GM19025 (cell line): Measurements from ENCODE around the gene KLC1.
"Not testable (repeated sequence)": the region's sequence is repeated elsewhere in the genome, so short reads cannot be mapped to it uniquely, and the experiment has no call there.

Experiments
- ATAC-seq: cut with Tn5 transposase; IDR thresholded peaks from one replicate; pipeline ENCODE4 v1.9.1; 2021; ENCODE audit warnings: mild to moderate bottlenecking, low read depth, moderate library complexity; ENCODE audit not compliant: unreplicated experiment

Gene KLC1

GRCh38 chr14:103624860-103625259 is 4.2 kb upstream of the KLC1 start:
- no peak for ATAC-seq

- ATAC-seq: no peak
Measured at GRCh38 chr14:103625356-103626095, 3.5 kb upstream of the KLC1 start.

- no peak for ATAC-seq
Measured at GRCh38 chr14:103626146-103626850, 2.7 kb upstream of the KLC1 start.

- ATAC-seq: no peak
Measured at GRCh38 chr14:103627073-103628025, 1.7 kb upstream of the KLC1 start.

- no peak for ATAC-seq
Measured at GRCh38 chr14:103628221-103628683, 759 bp upstream of the KLC1 start.

- ATAC-seq: peak; percentile 31
Measured at GRCh38 chr14:103629503-103630121, 601 bp downstream of the KLC1 start.

GRCh38 chr14:103630364-103631108 is 1.5 kb downstream of the KLC1 start:
- ATAC-seq: no peak

GRCh38 chr14:103633391-103633790 is 4.4 kb downstream of the KLC1 start:
- ATAC-seq: no peak

- no peak for ATAC-seq
Measured at GRCh38 chr14:103634156-103634555, 5.1 kb downstream of the KLC1 start.

GRCh38 chr14:103638594-103638993 is 9.6 kb downstream of the KLC1 start:
- no peak for ATAC-seq

- no peak for ATAC-seq
Measured at GRCh38 chr14:103641161-103641560, 12.2 kb downstream of the KLC1 start.

GRCh38 chr14:103646189-103646588 is 17.2 kb downstream of the KLC1 start:
- no peak for ATAC-seq

- no peak for ATAC-seq
Measured at GRCh38 chr14:103649001-103649400, 20.0 kb downstream of the KLC1 start.

- ATAC-seq: no peak
Measured at GRCh38 chr14:103650213-103650612, 21.2 kb downstream of the KLC1 start.

- no peak for ATAC-seq
Measured at GRCh38 chr14:103651585-103651984, 22.6 kb downstream of the KLC1 start.

GRCh38 chr14:103652806-103653205 is 23.8 kb downstream of the KLC1 start:
- no peak for ATAC-seq

- not testable (repeated sequence) for ATAC-seq
Measured at GRCh38 chr14:103653336-103653735, 24.3 kb downstream of the KLC1 start.

GRCh38 chr14:103653805-103654204 is 24.8 kb downstream of the KLC1 start:
- ATAC-seq: no peak

GRCh38 chr14:103654619-103655018 is 25.6 kb downstream of the KLC1 start:
- ATAC-seq: no peak
